K562 (cell line): ENCODE results near the gene FPR1. TPM values are rescaled to one million over a fixed set of nuclear protein-coding genes. Genes with fewer than 3 reads are reported as not detected.

Experiments
- ATF3 ChIP-seq, 2 experiments: fragments of 450-650 bp in 1 of 2; sonication (generic) in 1 of 2; formaldehyde crosslinking in 1 of 2; IDR thresholded peaks in 1 of 2; conservative IDR thresholded peaks in 1 of 2; 2 replicates each; pipeline versions ENCODE4 v1.6.1 to v1.8.1; 2016 to 2023; ENCODE audit warnings: mild to moderate bottlenecking in 2 of 2, moderate library complexity in 2 of 2, inconsistent platforms in 1 of 2, missing genetic modification reagents in 1 of 2
- BCOR ChIP-seq: fragments of 450-650 bp; IDR thresholded peaks from 2 replicates; pipeline ENCODE4 v1.6.1; 2016
- HDAC1 ChIP-seq, 2 experiments: fragments of 450-650 bp; IDR thresholded peaks; 2 replicates each; pipeline ENCODE4 v1.6.1; 2016 to 2017; ENCODE audit warnings: inconsistent platforms in 1 of 2, mild to moderate bottlenecking in 1 of 2, moderate library complexity in 1 of 2
- HSF4 ChIP-seq: fragments of 250-450 bp; sonication (Bioruptor Pico); IDR thresholded peaks from 2 replicates; pipeline ENCODE4 v2.1.2; 2022; ENCODE audit warnings: mild to moderate bottlenecking, moderate library complexity, borderline replicate concordance
- KDM5B ChIP-seq: fragments of 200-600 bp; sonication (generic); IDR thresholded peaks from 2 replicates; pipeline ENCODE4 v1.6.1; 2012; ENCODE audit warnings: low read depth, mild to moderate bottlenecking, moderate library complexity, low read length, control low read depth, inconsistent platforms; ENCODE audit not compliant: insufficient replicate concordance
- LEF1 ChIP-seq: fragments of 450-650 bp; IDR thresholded peaks from 2 replicates; pipeline ENCODE4 v1.6.1; 2016; ENCODE audit warnings: mild to moderate bottlenecking
- MCM3 ChIP-seq: fragments of 450-650 bp; IDR thresholded peaks from 2 replicates; pipeline ENCODE4 v1.6.1; 2016
- RHOXF2B ChIP-seq: fragments of 250-450 bp; sonication (Bioruptor Pico); conservative IDR thresholded peaks from 2 replicates; pipeline ENCODE4 v1.5.1; 2021
- STAT5A ChIP-seq: IDR thresholded peaks from 2 replicates; pipeline ENCODE4 v1.6.1; 2012; ENCODE audit warnings: low read length, inconsistent platforms, borderline replicate concordance
- THAP12 ChIP-seq: fragments of 250-450 bp; sonication (Bioruptor Pico); IDR thresholded peaks from 2 replicates; pipeline ENCODE4 v1.9.0; 2021; ENCODE audit warnings: mild to moderate bottlenecking, inconsistent platforms
- THRB ChIP-seq: fragments of 450-650 bp; formaldehyde crosslinking; conservative IDR thresholded peaks from 2 replicates; pipeline ENCODE4 v1.4.0; 2022; ENCODE audit warnings: mild to moderate bottlenecking, missing genetic modification characterization
- ZNF140 ChIP-seq: fragments of 250-450 bp; sonication (Bioruptor Pico); IDR thresholded peaks from 2 replicates; pipeline ENCODE4 v1.8.0; 2021; ENCODE audit warnings: moderate library complexity, mild to moderate bottlenecking, inconsistent platforms
- ZNF165 ChIP-seq: fragments of 250-450 bp; sonication (Bioruptor Pico); IDR thresholded peaks from 2 replicates; pipeline ENCODE4 v1.4.0; 2020; ENCODE audit warnings: borderline replicate concordance
- ZNF174 ChIP-seq: fragments of 250-450 bp; sonication (Bioruptor Pico); IDR thresholded peaks from 2 replicates; pipeline ENCODE4 v1.4.0; 2020; ENCODE audit warnings: mild to moderate bottlenecking
- ZNF280B ChIP-seq: fragments of 250-450 bp; sonication (Bioruptor Pico); IDR thresholded peaks from 2 replicates; pipeline ENCODE4 v1.5.1; 2021; ENCODE audit warnings: mild to moderate bottlenecking
- ZNF551 ChIP-seq: fragments of 250-450 bp; sonication (Bioruptor Pico); IDR thresholded peaks from 2 replicates; pipeline ENCODE4 v1.5.0; 2021; ENCODE audit warnings: mild to moderate bottlenecking, moderate library complexity
- ZNF740 ChIP-seq, 3 experiments: fragments of 200-800 bp in 1 of 3; sonication (Bioruptor generic) in 1 of 3; sonication (generic) in 1 of 3; formaldehyde crosslinking in 1 of 3; IDR thresholded peaks; 2 replicates each; pipeline versions ENCODE4 v1.6.1 to v1.8.0; 2016 to 2022; ENCODE audit warnings: mild to moderate bottlenecking in 2 of 3, missing compliant biosample characterization in 2 of 3, missing genetic modification characterization in 2 of 3, missing genetic modification reagents in 1 of 3
- polyA plus RNA-seq, 8 experiments: library from polyadenylated mRNA; depleted of rRNA in 4 of 8; stranded (reverse) in 5 of 8; unstranded in 3 of 8; fragments of >200 nt; fragmentation: Nextera tagmentation in 2 of 8; fragmentation: Illumina TruSeq in 1 of 8; extraction: Ambion mirVana in 2 of 8; extraction: Trizol in 1 of 8; gene quantifications; 2 replicates each; pipeline versions ENCODE4 v1.2.1 to v1.2.3, GENCODE V29; 2011 to 2014; ENCODE audit warnings: inconsistent platforms in 1 of 8, missing spikeins in 1 of 8
- total RNA-seq, 7 experiments: library from RNA; depleted of rRNA in 6 of 7; stranded (reverse); fragments of >200 nt in 6 of 7; fragmentation: Illumina TruSeq in 2 of 7; extraction: Trizol in 2 of 7; gene quantifications; 2 replicates each; pipeline versions ENCODE4 v1.2.1 to v1.2.3, GENCODE V29; 2011 to 2021; ENCODE audit warnings: low replicate concordance in 1 of 7

FPR1 gene
- total and polyA plus RNA-seq, 9 of the 15 experiments (the other 6 are each of a cell fraction or from before 2014, with no cell fraction given) = 0.06 to 0.25 (median 0.14) TPM; not detected in 4

- TF ChIP-seq KDM5B (no peak), STAT5A (peak; percentile 91), ZNF165 (CRISPR knock-in tag) (peak; percentile 74; the same call in 1 of the 2 replicates), MCM3 (no peak), HDAC1 (IDR thresholded peaks at IDR 0.05) (peak in 1 of 2 experiments; percentile 89; a peak in 2 of 4 replicates), ATF3 (IDR thresholded peaks at IDR 0.05) (peak; percentile 38; the same call in 1 of the 2 replicates), ATF3 (CRISPR knock-in tag; conservative IDR thresholded peaks at IDR 0.05) (no peak), ZNF551 (CRISPR knock-in tag) (no peak), THRB (CRISPR knock-in tag) (peak; percentile 85), ZNF740 (CRISPR knock-in tag; IDR thresholded peaks at IDR 0.05) (no peak), ZNF740 (tag; IDR thresholded peaks at IDR 0.05) (0 out of 4 replicates have a peak, but pooled peaks of 1 of the 2 experiments have one; percentile 2), LEF1 (peak; percentile 82), ZNF174 (CRISPR knock-in tag) (no peak), ZNF280B (CRISPR knock-in tag) (no peak), HSF4 (CRISPR knock-in tag) (0 out of 2 replicates have a peak, but pooled peaks have one; percentile 79), THAP12 (CRISPR knock-in tag) (0 out of 2 replicates have a peak, but pooled peaks have one; percentile 33), RHOXF2B (CRISPR knock-in tag) (0 out of 2 replicates have a peak, but pooled peaks have one; percentile 51), ZNF140 (CRISPR knock-in tag) (no peak), BCOR (peak; percentile 87)
These were observed 49.0 kb upstream of the FPR1 start (continued) for GRCh38 chr19:51800473-51801244.
